Activated CD4-positive, alpha-beta memory T cell treated with anti-CD3 and anti-CD28 coated beads, Interleukin-2, amount 10 ng/mL, durations not matched to agents 7 days and 5 days (primary cell): Measurements from ENCODE around the gene HSPB3. TPM values are rescaled to one million over a fixed set of nuclear protein-coding genes. Genes with fewer than 3 reads are reported as not detected.
"Not testable (repeated sequence)": the region's sequence is repeated elsewhere in the genome, so short reads cannot be mapped to it uniquely, and the experiment has no call there.

Experiments used
- CTCF ChIA-PET: fragments of 350-600 bp; sonication (Branson Sonifier 250); formaldehyde crosslinking; loops from one replicate; lab custom pipeline; 2021; ENCODE audit warnings: antibody characterized with exemption, inconsistent platforms; lab: Charles Lee
- POLR2A ChIA-PET: fragments of 350-600 bp; sonication (Branson Sonifier 250); formaldehyde crosslinking; loops from one replicate; lab custom pipeline; 2021; ENCODE audit warnings: antibody characterized with exemption; lab: Charles Lee
- DNase-seq: peaks from one replicate; pipeline ENCODE4 v3.0.0-alpha.2; 2020
- H3K27ac Mint-ChIP-seq: one replicate; pipeline ENCODE4 v1.8.0; 2021; ENCODE audit warnings: mild to moderate bottlenecking, mixed read lengths
- H3K27me3 Mint-ChIP-seq: one replicate; pipeline ENCODE4 v1.8.0; 2021; ENCODE audit warnings: mixed read lengths
- H3K36me3 Mint-ChIP-seq: one replicate; pipeline ENCODE4 v1.8.0; 2021; ENCODE audit warnings: low read depth, mixed read lengths
- H3K4me1 Mint-ChIP-seq: one replicate; pipeline ENCODE4 v1.8.0; 2021; ENCODE audit warnings: mixed read lengths
- H3K4me3 Mint-ChIP-seq: one replicate; pipeline ENCODE4 v1.8.0; 2021; ENCODE audit warnings: mild to moderate bottlenecking, mixed read lengths
- H3K9me3 Mint-ChIP-seq: one replicate; pipeline ENCODE4 v1.8.0; 2021; ENCODE audit warnings: mixed read lengths
- total RNA-seq, 2 experiments: library from RNA; stranded (reverse); gene quantifications; one replicate each; pipeline ENCODE4 v1.2.3, GENCODE V29; 2021

Gene HSPB3
- total RNA-seq, 2 experiments from 2014 or later: not detected

DNA sequence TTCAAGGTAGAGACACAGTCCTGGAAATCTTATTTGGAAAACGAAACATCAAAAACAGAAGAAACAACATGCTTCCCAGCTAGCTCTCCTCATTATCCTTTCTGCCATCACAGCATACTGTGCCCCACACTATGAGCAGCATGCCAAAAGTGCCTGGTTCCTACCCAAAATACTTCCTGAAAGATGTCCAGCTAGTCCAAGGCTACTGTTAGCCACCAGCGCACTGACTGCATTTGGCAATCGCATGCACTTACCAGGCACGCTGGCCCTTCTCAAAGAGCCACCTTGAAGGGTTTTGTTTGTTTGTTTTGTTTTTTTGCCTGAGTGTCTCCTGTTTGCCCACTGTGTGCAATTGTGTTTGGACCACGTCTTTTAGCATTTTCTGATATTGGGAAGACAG, 6.8 kb downstream of the HSPB3 start:
- POLR2A ChIA-PET: no interaction called here
- no peak overlapping the region for H3K4me3 Mint-ChIP-seq

GRCh38 chr5:54463713-54464112, 8.2 kb downstream of the HSPB3 start:
- ChIA-PET CTCF (no interaction called here), POLR2A (no interaction called here)
- Mint-ChIP-seq H3K9me3 (peaks cover 6% of the 10 kb centered on the region), H3K27ac (no peak overlapping the region), H3K27me3 (peaks cover 6% of the 10 kb centered on the region), H3K4me1 (no peaks in the 10 kb centered on the region), H3K36me3 (no peaks in the 10 kb centered on the region), H3K4me3 (no peak overlapping the region)
- no peak for DNase-seq

More for the DNA sequence above, 6.8 kb downstream of the HSPB3 start:
- Mint-ChIP-seq H3K36me3 (no peaks in the 10 kb centered on the region), H3K27me3 (peaks cover 17% of the 10 kb centered on the region), H3K9me3 (peaks cover 6% of the 10 kb centered on the region), H3K4me1 (no peaks in the 10 kb centered on the region), H3K27ac (no peak overlapping the region)
- no peak for DNase-seq
- CTCF ChIA-PET: no interaction called here

- Mint-ChIP-seq H3K9me3 (no peaks in the 10 kb centered on the region), H3K4me3 (peak overlapping the region; percentile 15), H3K27ac (no peak overlapping the region), H3K36me3 (no peaks in the 10 kb centered on the region), H3K4me1 (peaks cover 8% of the 10 kb centered on the region), H3K27me3 (peaks cover 2% of the 10 kb centered on the region)
- ChIA-PET CTCF (interaction anchor here (0.5 to 1.0 kb wide), 2 partner anchors 21 to 991 kb away, joined by 3 to 6 read pairs; no protein-coding TSS in a partner anchor), POLR2A (no interaction called here)
- DNase-seq: no peak
Measured at GRCh38 chr5:54469622-54470021, 14.1 kb downstream of the HSPB3 start.

- CTCF ChIA-PET: interaction anchor here (0.5 to 2.0 kb wide), 2 partner anchors 397 to 992 kb away, joined by 6 read pairs; no protein-coding TSS in a partner anchor
- Mint-ChIP-seq H3K27ac (no peak overlapping the region), H3K9me3 (no peaks in the 10 kb centered on the region), H3K4me3 (no peak overlapping the region), H3K36me3 (no peaks in the 10 kb centered on the region), H3K27me3 (peaks cover 2% of the 10 kb centered on the region), H3K4me1 (peaks cover 8% of the 10 kb centered on the region)
- POLR2A ChIA-PET: no interaction called here
- no peak for DNase-seq
Measured at GRCh38 chr5:54470128-54470527, 14.6 kb downstream of the HSPB3 start.

- H3K4me3 Mint-ChIP-seq: no peak overlapping the region
- no peak overlapping the region for H3K27ac Mint-ChIP-seq
- peaks cover 2% of the 10 kb centered on the region for H3K27me3 Mint-ChIP-seq
- no peak for DNase-seq
- ChIA-PET CTCF (interaction anchor here (1.1 to 2.0 kb wide), 2 partner anchors 47 to 397 kb away, joined by 3 to 6 read pairs; partner anchors contain the start of gene SNX18), POLR2A (no interaction called here)
- H3K4me1 Mint-ChIP-seq: peaks cover 8% of the 10 kb centered on the region
- no peaks in the 10 kb centered on the region for H3K36me3 Mint-ChIP-seq
- no peaks in the 10 kb centered on the region for H3K9me3 Mint-ChIP-seq
Measured at GRCh38 chr5:54470677-54471076, 15.2 kb downstream of the HSPB3 start.

GRCh38 chr5:54471398-54471797, 15.9 kb downstream of the HSPB3 start:
- Mint-ChIP-seq H3K9me3 (no peaks in the 10 kb centered on the region), H3K4me1 (peaks cover 8% of the 10 kb centered on the region), H3K27me3 (peaks cover under 1% of the 10 kb centered on the region), H3K36me3 (no peaks in the 10 kb centered on the region), H3K27ac (no peak overlapping the region), H3K4me3 (no peak overlapping the region)
- no peak for DNase-seq
- POLR2A ChIA-PET: no interaction called here
- CTCF ChIA-PET: interaction anchor here (1.1 to 2.0 kb wide), 3 partner anchors 18 to 396 kb away, joined by 3 to 6 read pairs (median 4); partner anchors contain the start of gene SNX18

GRCh38 chr5:54476682-54477081, 21.2 kb downstream of the HSPB3 start:
- no peak overlapping the region for H3K27ac Mint-ChIP-seq
- H3K4me3 Mint-ChIP-seq: no peak overlapping the region
- DNase-seq: no peak
- CTCF ChIA-PET: no interaction called here
- no peaks in the 10 kb centered on the region for H3K4me1 Mint-ChIP-seq
- peaks cover 10% of the 10 kb centered on the region for H3K27me3 Mint-ChIP-seq
- H3K9me3 Mint-ChIP-seq: peaks cover 3% of the 10 kb centered on the region
- POLR2A ChIA-PET: no interaction called here
- H3K36me3 Mint-ChIP-seq: no peaks in the 10 kb centered on the region

- Mint-ChIP-seq H3K4me3 (no peak overlapping the region), H3K36me3 (no peaks in the 10 kb centered on the region), H3K4me1 (no peaks in the 10 kb centered on the region), H3K9me3 (peaks cover 3% of the 10 kb centered on the region), H3K27ac (no peak overlapping the region), H3K27me3 (peaks cover 12% of the 10 kb centered on the region)
- no peak for DNase-seq
- ChIA-PET POLR2A (no interaction called here), CTCF (interaction anchor here (0.8 kb wide), 1 partner anchor 11 kb away, joined by 3 read pairs; no protein-coding TSS in a partner anchor)
Measured at GRCh38 chr5:54477941-54478478, 22.5 kb downstream of the HSPB3 start.

GRCh38 chr5:54480296-54480695, 24.8 kb downstream of the HSPB3 start:
- ChIA-PET POLR2A (interaction anchor here (1.1 kb wide), 1 partner anchor 169 kb away, joined by 3 read pairs; no protein-coding TSS in a partner anchor), CTCF (interaction anchor here (1.6 kb wide), 1 partner anchor 9 kb away, joined by 12 read pairs; no protein-coding TSS in a partner anchor)
- Mint-ChIP-seq H3K27ac (no peak overlapping the region), H3K27me3 (peaks cover 13% of the 10 kb centered on the region), H3K4me3 (no peak overlapping the region), H3K4me1 (no peaks in the 10 kb centered on the region), H3K9me3 (peaks cover 3% of the 10 kb centered on the region), H3K36me3 (no peaks in the 10 kb centered on the region)
- no peak for DNase-seq

DNA sequence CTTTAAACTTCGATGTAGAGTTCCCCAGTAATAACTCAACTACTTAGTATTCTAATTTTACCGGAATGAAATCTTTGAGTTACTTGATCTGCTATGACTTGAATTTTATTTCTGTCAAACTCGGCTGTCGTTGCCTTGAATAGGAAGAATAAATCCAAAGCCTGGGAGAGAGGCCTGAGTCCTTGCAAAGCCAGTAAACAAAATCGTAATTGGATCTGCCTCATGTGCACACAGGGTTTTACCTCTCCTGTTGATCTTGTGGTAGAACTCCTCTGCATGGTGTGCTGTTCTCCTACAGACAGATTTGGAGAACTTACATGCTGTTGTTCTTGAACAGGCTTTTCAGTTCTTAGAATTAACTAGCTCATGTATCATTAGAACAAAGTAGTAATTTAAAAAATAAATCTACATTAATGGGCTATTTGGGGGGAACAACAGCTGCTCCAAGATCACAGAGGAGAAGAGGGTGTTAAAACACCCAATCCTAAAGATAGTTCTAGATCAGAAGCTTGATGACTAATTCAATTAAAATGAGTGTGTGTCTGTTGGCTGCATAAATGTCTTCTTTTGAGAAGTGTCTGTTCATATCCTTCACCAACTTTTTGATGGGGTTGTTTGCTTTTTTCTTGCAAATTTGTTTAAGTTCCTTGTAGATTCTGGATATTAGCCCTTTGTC, 28.9 kb downstream of the HSPB3 start:
- peaks cover 21% of the 10 kb centered on the region for H3K27me3 Mint-ChIP-seq
- no peak overlapping the region for H3K27ac Mint-ChIP-seq
- no peak for DNase-seq
- ChIA-PET POLR2A (no interaction called here), CTCF (no interaction called here)
- H3K9me3 Mint-ChIP-seq: no peaks in the 10 kb centered on the region
- no peaks in the 10 kb centered on the region for H3K4me1 Mint-ChIP-seq
- H3K36me3 Mint-ChIP-seq: no peaks in the 10 kb centered on the region
- no peak overlapping the region for H3K4me3 Mint-ChIP-seq

- DNase-seq, H3K36me3 Mint-ChIP-seq, H3K9me3 Mint-ChIP-seq, H3K4me1 Mint-ChIP-seq, H3K4me3 Mint-ChIP-seq, H3K27ac Mint-ChIP-seq, POLR2A ChIA-PET, CTCF ChIA-PET: not testable (repeated sequence)
- H3K27me3 Mint-ChIP-seq: peaks cover 16% of the 10 kb centered on the region
Measured at GRCh38 chr5:54485659-54486058, 30.2 kb downstream of the HSPB3 start.

DNA sequence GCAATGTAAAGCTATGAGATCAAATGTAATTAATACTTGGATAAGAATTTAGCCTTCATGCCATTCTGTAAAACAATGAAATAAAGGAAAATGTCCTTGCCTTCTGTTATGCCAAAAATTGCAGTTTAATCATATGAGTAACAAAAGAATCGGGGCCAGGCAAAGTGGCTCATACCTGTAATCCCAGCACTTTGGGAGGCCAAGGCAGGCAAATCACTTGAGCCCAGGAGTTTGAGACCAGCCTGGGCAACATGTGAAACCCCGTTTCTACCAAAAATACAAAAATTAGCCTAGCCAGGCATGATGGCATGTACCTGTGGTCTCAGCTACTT, 34.1 kb downstream of the HSPB3 start:
- H3K36me3 Mint-ChIP-seq, DNase-seq, H3K4me1 Mint-ChIP-seq, H3K27ac Mint-ChIP-seq, H3K9me3 Mint-ChIP-seq, POLR2A ChIA-PET, H3K4me3 Mint-ChIP-seq: not testable (repeated sequence)
- peaks cover 10% of the 10 kb centered on the region for H3K27me3 Mint-ChIP-seq
- CTCF ChIA-PET: interaction anchor here (0.6 to 3.4 kb wide), 27 partner anchors 9 to 405 kb away, joined by 3 to 22 read pairs (median 4); partner anchors contain the start of gene SNX18

DNA sequence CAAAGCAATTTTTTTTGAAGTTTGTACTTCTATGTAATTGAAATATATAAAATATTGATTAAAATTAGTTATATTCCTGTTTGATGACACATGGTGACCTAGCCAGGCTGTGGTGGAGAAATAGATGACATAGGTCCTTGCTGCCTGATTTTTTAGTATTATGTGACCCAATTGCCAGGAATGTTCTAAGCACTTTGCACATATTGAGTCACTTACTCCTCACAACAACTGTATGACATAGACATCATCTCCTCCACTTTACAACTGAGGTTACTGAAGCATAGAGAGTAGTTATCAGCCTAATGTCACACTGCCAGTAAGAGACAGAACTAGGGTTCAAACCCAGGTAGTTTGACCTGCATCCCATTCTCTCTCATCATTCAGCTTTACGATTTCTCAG, 35.8 kb downstream of the HSPB3 start:
- ChIA-PET CTCF (interaction anchor here (1.0 kb wide), 1 partner anchor 102 kb away, joined by 3 read pairs; no protein-coding TSS in a partner anchor), POLR2A (no interaction called here)
- no peak overlapping the region for H3K4me3 Mint-ChIP-seq
- no peaks in the 10 kb centered on the region for H3K9me3 Mint-ChIP-seq
- no peaks in the 10 kb centered on the region for H3K4me1 Mint-ChIP-seq
- H3K27me3 Mint-ChIP-seq: peaks cover 9% of the 10 kb centered on the region
- no peak overlapping the region for H3K27ac Mint-ChIP-seq
- DNase-seq: no peak
- H3K36me3 Mint-ChIP-seq: no peaks in the 10 kb centered on the region
